HG03196 (cell line): ENCODE measurements around the gene TMEM161A.

Experiments
- ATAC-seq: cut with Tn5 transposase; IDR thresholded peaks from one replicate; pipeline ENCODE4 v1.9.1; 2021; ENCODE audit not compliant: unreplicated experiment

Gene TMEM161A

GRCh38 chr19:19098703-19099632 is 39.3 kb downstream of the TMEM161A start:
- no peak for ATAC-seq

DNA sequence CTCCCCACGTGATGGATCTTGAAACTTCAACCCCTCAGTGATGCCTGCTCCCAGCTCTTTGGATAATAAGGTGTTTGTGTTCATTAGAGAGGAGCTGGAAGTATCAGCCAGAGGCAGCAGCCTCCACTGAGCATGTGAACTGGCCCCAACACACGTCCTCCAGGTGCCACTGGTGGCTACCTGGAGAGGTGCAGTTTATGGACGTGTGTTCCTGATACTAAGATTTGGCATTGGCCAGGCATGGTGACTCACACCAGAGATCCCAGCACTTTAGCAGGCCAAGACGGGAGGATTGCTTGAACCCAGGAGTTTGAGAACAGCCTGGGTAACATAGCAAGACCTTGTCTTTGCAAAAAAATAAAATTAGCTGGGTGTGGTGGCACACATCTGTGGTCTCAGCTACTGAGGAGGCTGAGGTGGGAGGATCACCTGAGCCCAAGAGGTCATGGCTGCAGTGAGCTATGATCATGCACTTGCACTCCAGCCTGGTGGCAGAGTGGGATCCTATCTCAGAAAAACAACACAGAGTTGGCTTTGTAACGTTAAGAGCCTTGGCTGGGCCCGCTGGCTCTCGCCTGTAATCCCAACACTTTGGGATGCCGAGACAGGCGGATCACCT is 40.1 kb downstream of the TMEM161A start:
- no peak for ATAC-seq

DNA sequence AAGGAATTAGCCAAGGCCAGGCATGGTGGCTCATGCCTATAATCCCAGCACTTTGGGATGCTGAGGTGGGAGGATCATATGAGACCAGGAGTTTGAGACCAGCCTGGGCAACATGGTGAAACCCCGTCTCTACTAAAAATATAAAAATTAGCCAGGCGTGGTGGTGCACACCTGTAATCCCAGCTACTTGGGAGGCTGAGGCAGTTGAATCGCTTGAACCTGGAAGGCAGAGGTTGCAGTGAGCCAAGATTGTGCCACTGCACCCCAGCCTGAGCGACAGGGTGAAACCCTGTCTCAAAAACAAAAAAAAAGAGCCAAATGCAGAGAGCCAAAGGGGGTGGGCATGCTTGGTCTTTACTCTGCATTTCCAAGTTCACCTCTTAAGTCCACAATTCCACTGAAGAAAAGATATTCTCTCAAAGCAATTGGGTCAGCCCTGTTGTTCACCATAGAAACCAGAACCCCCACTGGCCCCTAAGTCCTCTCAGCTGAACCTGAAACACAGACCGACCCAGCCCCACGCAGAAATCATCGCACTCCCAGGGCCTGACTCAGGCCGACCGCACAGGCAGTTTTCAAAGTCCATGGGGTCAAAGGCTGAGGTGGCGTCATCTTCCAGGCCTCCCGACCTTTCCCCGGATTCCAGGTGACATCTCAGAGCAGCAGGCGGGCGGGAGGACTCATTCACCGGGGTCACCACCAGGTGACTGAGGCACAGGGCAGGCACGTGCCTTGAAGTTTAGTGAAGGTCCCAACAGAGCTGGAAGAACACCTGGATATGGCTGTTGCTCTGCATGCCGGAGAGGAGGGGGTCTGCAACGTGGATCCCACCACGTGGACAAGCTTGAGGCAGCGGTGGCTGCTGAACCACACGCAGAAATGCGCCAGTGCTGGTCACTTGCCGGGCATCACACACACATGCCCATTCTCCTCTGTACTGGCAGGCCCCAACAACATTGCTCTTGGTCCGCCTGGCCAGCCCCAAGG is 41.3 kb downstream of the TMEM161A start:
- no peak for ATAC-seq

DNA sequence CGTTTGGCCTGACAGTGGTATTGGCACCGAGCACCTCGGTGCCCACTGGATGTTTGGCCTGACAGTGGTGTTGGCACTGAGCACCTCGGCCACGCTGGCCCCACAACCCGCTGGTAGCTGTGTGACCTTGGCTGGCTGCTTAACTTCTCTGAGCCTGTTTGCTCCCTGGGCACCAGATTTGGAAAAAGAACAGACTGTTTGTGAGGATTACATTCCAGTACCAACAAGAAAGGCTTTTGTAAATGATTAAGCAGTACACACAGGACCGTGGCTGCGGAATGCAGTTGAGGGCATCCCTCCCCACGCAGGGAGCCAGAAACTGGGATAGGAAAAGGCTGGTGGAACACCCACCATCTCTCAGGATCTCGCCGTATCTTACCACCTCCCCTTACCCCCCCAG is 42.6 kb downstream of the TMEM161A start:
- no peak for ATAC-seq

DNA sequence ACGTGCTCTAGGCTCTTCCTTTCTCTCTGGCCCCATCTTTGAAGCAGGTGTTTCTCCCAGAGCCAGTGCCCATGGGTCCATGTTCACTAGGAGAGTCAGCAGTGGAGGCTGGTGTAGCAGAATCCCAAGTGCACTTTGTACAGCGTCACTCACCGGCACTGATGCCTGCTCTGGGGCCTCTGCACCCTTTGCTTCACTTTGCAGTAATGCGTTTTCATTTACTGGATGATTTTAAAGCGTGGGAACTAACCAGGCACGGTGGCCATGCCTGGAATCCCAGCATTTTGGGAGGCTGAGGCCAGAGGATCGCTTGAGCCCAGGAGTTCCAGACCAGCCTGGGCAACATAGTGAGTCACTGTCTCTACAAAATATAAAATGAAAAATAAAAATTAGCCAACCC is 43.8 kb downstream of the TMEM161A start:
- ATAC-seq, result no peak

- ATAC-seq, result no peak
Observed at GRCh38 chr19:19087676-19088075, 50.6 kb downstream of the TMEM161A start.

DNA sequence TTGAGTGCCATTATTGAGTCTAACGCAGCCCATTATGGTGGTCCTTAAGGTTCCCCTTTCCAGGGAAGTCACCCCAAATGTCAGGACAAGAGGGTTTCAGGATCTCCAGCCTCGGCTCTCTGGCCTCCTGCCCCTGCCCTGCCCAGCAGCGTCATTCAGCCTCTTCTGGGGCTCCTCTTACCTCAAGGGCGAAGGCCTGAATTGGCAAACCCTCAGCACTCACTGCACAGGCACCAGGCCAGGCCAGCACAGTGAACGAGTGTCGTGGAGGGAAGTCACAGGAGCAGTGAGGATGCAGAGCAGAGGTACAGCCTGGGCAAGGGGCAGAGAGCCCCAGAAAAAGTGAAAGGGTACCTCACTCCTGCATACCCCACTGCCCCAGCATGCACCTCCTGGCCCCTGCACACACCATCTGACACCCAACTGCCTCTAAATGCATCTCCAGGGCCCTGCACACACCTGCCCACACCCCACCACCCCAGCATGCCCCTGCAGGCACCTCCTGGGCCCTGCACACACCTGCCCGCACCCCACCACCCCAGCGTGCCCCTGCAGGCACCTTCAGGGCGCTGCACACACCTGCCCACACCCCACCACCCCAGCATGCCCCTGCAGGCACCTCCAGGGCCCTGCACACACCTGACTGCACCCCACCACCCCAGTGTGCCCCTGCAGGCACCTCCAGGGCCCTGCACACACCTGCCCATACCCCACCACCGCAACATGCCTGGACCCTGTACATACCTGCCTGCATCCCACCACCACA is 54.7 kb downstream of the TMEM161A start:
- no peak for ATAC-seq

- no peak for ATAC-seq
Observed at GRCh38 chr19:19081642-19082151, 56.6 kb downstream of the TMEM161A start.

DNA sequence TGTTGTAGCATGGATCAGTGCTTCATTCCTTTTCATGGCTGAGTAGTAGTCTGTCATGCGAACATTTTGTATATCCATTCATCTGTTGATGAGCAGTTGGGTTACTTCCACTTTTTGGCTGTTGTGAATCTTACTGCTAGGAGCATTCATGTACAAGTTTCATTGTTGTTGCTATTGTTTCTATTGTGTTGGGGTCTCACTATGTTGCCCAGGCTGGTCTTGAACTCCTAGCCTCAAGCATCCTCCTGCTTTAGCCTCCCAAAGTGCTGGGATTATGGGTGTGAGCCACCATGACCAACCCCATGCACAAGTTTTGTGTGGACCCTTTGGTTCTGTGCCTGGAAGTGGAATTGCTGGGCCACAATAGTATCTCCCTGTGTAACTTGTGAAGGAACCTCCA is 58.7 kb downstream of the TMEM161A start:
- no peak for ATAC-seq

- ATAC-seq, result no peak
Observed at GRCh38 chr19:19078801-19079200, 59.5 kb downstream of the TMEM161A start.

DNA sequence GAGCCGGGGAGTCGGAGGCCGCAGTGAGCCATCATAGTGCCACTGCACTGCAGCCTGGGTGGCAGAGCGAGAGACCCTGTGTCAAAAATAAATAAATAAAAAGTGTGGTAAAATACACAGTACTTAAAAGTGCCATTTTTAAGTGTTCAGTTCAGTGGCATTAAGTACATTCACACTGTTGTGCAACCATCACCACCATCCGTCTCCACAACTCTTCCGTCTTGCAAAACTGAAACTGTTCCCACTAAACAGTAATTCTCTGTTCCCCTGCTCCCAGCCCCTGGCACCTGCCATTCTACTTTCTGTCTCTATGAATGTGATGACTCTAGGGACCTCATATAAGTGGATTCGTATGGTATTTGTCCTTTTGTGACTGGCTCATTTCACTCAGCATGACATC is 61.2 kb downstream of the TMEM161A start:
- no peak for ATAC-seq

GRCh38 chr19:19076476-19076875 is 61.8 kb downstream of the TMEM161A start:
- ATAC-seq, result no peak

GRCh38 chr19:19075126-19075525 is 63.2 kb downstream of the TMEM161A start:
- no peak for ATAC-seq

DNA sequence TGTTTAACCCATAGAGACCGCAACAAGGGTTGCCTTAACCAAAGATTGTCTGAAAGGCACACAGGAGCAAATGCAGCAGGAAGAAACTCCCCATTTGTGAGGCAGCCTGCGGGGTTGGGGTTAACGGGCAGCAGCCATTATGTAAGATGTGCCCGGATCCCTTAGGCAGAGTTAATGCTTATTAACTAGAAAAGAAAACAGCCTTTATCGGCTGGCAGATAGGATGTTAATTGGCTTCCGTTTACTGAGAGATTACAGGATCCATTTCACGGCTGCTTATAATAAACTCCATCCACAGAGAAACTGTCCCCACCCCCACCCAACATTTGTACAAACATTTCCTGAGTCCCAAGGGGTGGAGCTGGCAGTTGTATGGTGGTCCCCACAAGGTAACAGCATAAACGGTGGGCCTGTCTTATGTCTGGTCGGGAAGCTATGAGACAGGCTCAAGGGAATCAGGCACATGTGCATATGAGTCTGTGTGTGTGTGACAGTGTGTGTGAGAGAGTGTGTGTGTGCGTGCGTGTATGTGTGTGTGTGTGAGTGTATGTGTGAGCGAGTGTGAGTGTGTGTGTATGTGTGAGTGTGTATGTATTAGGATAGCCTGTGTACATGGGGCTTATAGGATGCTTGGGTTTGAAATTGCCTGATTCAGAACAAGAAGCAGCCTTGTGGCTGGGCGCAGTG is 63.9 kb downstream of the TMEM161A start:
- no peak for ATAC-seq

DNA sequence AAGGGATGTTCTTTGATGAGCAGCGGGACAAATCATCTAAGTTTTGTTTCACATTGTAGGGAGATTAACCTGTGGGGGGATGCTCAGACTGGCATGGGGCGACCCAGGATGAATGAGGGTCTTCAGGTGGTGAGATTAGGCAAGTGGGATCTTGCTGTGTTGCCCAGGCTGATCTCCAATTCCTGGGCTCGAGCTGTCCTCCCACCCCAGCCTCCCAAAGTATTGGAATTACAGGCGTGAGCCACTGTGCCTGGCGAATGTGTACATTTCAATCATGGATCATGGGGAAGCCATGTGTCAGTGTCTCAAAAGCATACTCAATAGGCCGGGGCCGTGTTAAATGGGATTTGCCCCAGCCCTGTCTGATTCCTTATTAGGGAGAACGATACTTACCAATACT is 66.4 kb downstream of the TMEM161A start:
- no peak for ATAC-seq
